ENCODE results near the gene PSIP1. TPM values are rescaled to one million over a fixed set of nuclear protein-coding genes. Genes with fewer than 3 reads are reported as not detected.

The PSIP1 gene
- total and polyA plus RNA-seq, 11 donors = 15.9 to 29.1 (median 20.9) TPM

- DNase-seq (no peak), ATAC-seq (no peak)
- Histone ChIP-seq H3K27ac (no peak overlapping the region), H3K36me3 (peaks cover 0 to 44% (median 5%) of the 10 kb centered on the region in 9 donors), H3K9me3 (no peaks in the 10 kb centered on the region), H3K27me3 (no peaks in the 10 kb centered on the region), H3K4me3 (no peak overlapping the region), H3K4me1 (peaks cover 0 to 12% (median 0%) of the 10 kb centered on the region in 12 donors)
- WGBS, 4 donors = 94 to 98% (median 97%) methylated on average over 13 of the region's 13 CpGs
- no peak for TF ChIP-seq POLR2A (IDR thresholded peaks at IDR 0.05)
- TF ChIP-seq CTCF (IDR thresholded peaks at IDR 0.05) = no peak
- intact Hi-C loops (cut with DNase I) = loop anchor here in 2 of 10 donors (5.0 to 10.0 kb wide), 2 partner anchors 64 to 66 kb away; no protein-coding TSS in a partner anchor
Measured at GRCh38 chr9:15498246-15498995, 12.3 kb downstream of the PSIP1 start.

- no peak for TF ChIP-seq CTCF (IDR thresholded peaks at IDR 0.05)
- no peak for TF ChIP-seq POLR2A (IDR thresholded peaks at IDR 0.05)
- no peak overlapping the region for H3K4me3 ChIP-seq
- peaks cover 0 to 12% (median 0%) of the 10 kb centered on the region in 12 donors for H3K4me1 ChIP-seq
- H3K27ac ChIP-seq = no peak overlapping the region
- peaks cover 0 to 26% (median 16%) of the 10 kb centered on the region in 9 donors for H3K36me3 ChIP-seq
- intact Hi-C loops (cut with DNase I) = loop anchor here in 1 of 10 donors (10.0 kb wide), 1 partner anchor 58 kb away; no protein-coding TSS in a partner anchor
- H3K9me3 ChIP-seq = no peaks in the 10 kb centered on the region
- 88 to 96% (median 89%) methylated on average over 10 to 13 of the region's 13 CpGs for WGBS, 4 donors
- H3K27me3 ChIP-seq = no peaks in the 10 kb centered on the region
- DNase-seq (no peak), ATAC-seq (no peak)
Measured at GRCh38 chr9:15492485-15493150, 18.2 kb downstream of the PSIP1 start.

GRCh38 chr9:15491950-15492349, 18.8 kb downstream of the PSIP1 start:
- intact Hi-C loops (cut with DNase I) = loop anchor here in 1 of 10 donors (10.0 kb wide), 1 partner anchor 57 kb away; no protein-coding TSS in a partner anchor
- Histone ChIP-seq H3K36me3 (peaks cover 0 to 33% (median 20%) of the 10 kb centered on the region in 9 donors), H3K27me3 (no peaks in the 10 kb centered on the region), H3K4me3 (no peak overlapping the region), H3K4me1 (peaks cover 0 to 12% (median 0%) of the 10 kb centered on the region in 12 donors), H3K9me3 (no peaks in the 10 kb centered on the region), H3K27ac (no peak overlapping the region)
- WGBS, 4 donors = 91 to 100% (median 95%) methylated on average over 1 of the region's 1 CpG
- DNase-seq (no peak), ATAC-seq (no peak)
- no peak for TF ChIP-seq CTCF (IDR thresholded peaks at IDR 0.05)
- no peak for TF ChIP-seq POLR2A (IDR thresholded peaks at IDR 0.05)
